Activated T-helper 2 cell treated with anti-CD3 and anti-CD28 coated beads, Interferon-gamma antibody, Interleukin-2, Interleukin-4, amounts not matched to agents 10 μg/mL and 5 μg/mL and 100 μg/mL, durations not matched to agents 14 hours and 24 hours and 36 hours (primary cell): Measurements from ENCODE around the gene STATH. TPM values are rescaled to one million over a fixed set of nuclear protein-coding genes. Genes with fewer than 3 reads are reported as not detected.
"Not testable (repeated sequence)": the region's sequence is repeated elsewhere in the genome, so short reads cannot be mapped to it uniquely, and the experiment has no call there.

Source experiments
- DNase-seq: peaks from one replicate; pipeline ENCODE4 v3.0.0; 2021; ENCODE audit warnings: low spot score
- H3K27ac Mint-ChIP-seq: one replicate; pipeline ENCODE4 v1.8.0; 2021; ENCODE audit warnings: mixed read lengths
- H3K27me3 Mint-ChIP-seq: one replicate; pipeline ENCODE4 v1.8.0; 2021; ENCODE audit warnings: low read depth, mixed read lengths
- H3K36me3 Mint-ChIP-seq: one replicate; pipeline ENCODE4 v1.8.0; 2021; ENCODE audit warnings: low read depth, mixed read lengths
- H3K4me1 Mint-ChIP-seq: one replicate; pipeline ENCODE4 v1.8.0; 2021; ENCODE audit warnings: low read depth, mixed read lengths
- H3K4me3 Mint-ChIP-seq: one replicate; pipeline ENCODE4 v1.8.0; 2021; ENCODE audit warnings: low read depth, mild to moderate bottlenecking, moderate library complexity, mixed read lengths
- H3K9me3 Mint-ChIP-seq: one replicate; pipeline ENCODE4 v1.8.0; 2021; ENCODE audit warnings: mixed read lengths
- intact Hi-C: fragments of 100-400 bp; cut with micrococcal nuclease; formaldehyde crosslinking; loops from one replicate; pipeline ENCODE4 v1.15.1; 2023
- total RNA-seq: library from RNA; stranded (reverse); gene quantifications from 2 replicates; pipeline ENCODE4 v1.2.3, GENCODE V29; 2022

STATH gene
- total RNA-seq, 1 donor from 2014 or later = not detected

- no peaks in the 10 kb centered on the region for H3K9me3 Mint-ChIP-seq
- H3K36me3 Mint-ChIP-seq = no peaks in the 10 kb centered on the region
- intact Hi-C loops = no loop called here
- peaks cover 1% of the 10 kb centered on the region for H3K27me3 Mint-ChIP-seq
- DNase-seq = no peak
- no peak overlapping the region for H3K4me3 Mint-ChIP-seq
- no peak overlapping the region for H3K27ac Mint-ChIP-seq
- H3K4me1 Mint-ChIP-seq = no peaks in the 10 kb centered on the region
These were observed 13.0 kb downstream of the STATH start for GRCh38 chr4:70008771-70009170.

- H3K27ac Mint-ChIP-seq, H3K4me1 Mint-ChIP-seq, H3K36me3 Mint-ChIP-seq, H3K9me3 Mint-ChIP-seq, H3K27me3 Mint-ChIP-seq, DNase-seq, H3K4me3 Mint-ChIP-seq, intact Hi-C loops: not testable (repeated sequence)
These were observed 23.2 kb downstream of the STATH start for GRCh38 chr4:70019006-70019405.

GRCh38 chr4:70023218-70023617 is 27.5 kb downstream of the STATH start:
- Mint-ChIP-seq H3K36me3 (no peaks in the 10 kb centered on the region), H3K27ac (no peak overlapping the region), H3K27me3 (no peaks in the 10 kb centered on the region), H3K4me1 (no peaks in the 10 kb centered on the region), H3K4me3 (no peak overlapping the region), H3K9me3 (no peaks in the 10 kb centered on the region)
- intact Hi-C loops = no loop called here
- DNase-seq = no peak

- H3K4me3 Mint-ChIP-seq = no peak overlapping the region
- no peaks in the 10 kb centered on the region for H3K36me3 Mint-ChIP-seq
- H3K27ac Mint-ChIP-seq = no peak overlapping the region
- no peaks in the 10 kb centered on the region for H3K27me3 Mint-ChIP-seq
- no peak for DNase-seq
- intact Hi-C loops = no loop called here
- no peaks in the 10 kb centered on the region for H3K4me1 Mint-ChIP-seq
- H3K9me3 Mint-ChIP-seq = no peaks in the 10 kb centered on the region
These were observed 31.2 kb downstream of the STATH start for GRCh38 chr4:70027011-70027410.

- H3K27ac Mint-ChIP-seq, DNase-seq, H3K36me3 Mint-ChIP-seq, H3K4me1 Mint-ChIP-seq, H3K4me3 Mint-ChIP-seq, H3K27me3 Mint-ChIP-seq, H3K9me3 Mint-ChIP-seq, intact Hi-C loops: not testable (repeated sequence)
These were observed 32.4 kb downstream of the STATH start, which contains the start of gene HTN3 for GRCh38 chr4:70028159-70028558. TSS of gene HTN3 (plus strand) at chr4:70028459. CDS start at chr4:70030741, 2,282 bp downstream.

GRCh38 chr4:70037559-70037958 is 41.8 kb downstream of the STATH start:
- intact Hi-C loops, H3K9me3 Mint-ChIP-seq, DNase-seq, H3K4me3 Mint-ChIP-seq, H3K4me1 Mint-ChIP-seq, H3K27ac Mint-ChIP-seq, H3K27me3 Mint-ChIP-seq, H3K36me3 Mint-ChIP-seq: not testable (repeated sequence)

GRCh38 chr4:70039928-70040327 is 44.2 kb downstream of the STATH start:
- H3K4me3 Mint-ChIP-seq, DNase-seq, H3K4me1 Mint-ChIP-seq, H3K36me3 Mint-ChIP-seq, H3K27me3 Mint-ChIP-seq, H3K27ac Mint-ChIP-seq, intact Hi-C loops, H3K9me3 Mint-ChIP-seq: not testable (repeated sequence)

GRCh38 chr4:70041652-70042286 is 46.0 kb downstream of the STATH start:
- Mint-ChIP-seq H3K27ac (no peak overlapping the region), H3K4me1 (no peaks in the 10 kb centered on the region), H3K4me3 (no peak overlapping the region), H3K27me3 (no peaks in the 10 kb centered on the region), H3K9me3 (peaks cover 7% of the 10 kb centered on the region), H3K36me3 (no peaks in the 10 kb centered on the region)
- intact Hi-C loops = no loop called here
- DNase-seq = no peak

GRCh38 chr4:70050138-70050537 is 54.4 kb downstream of the STATH start, which contains the start of gene HTN1:
TSS of gene HTN1 (plus strand) at chr4:70050438. CDS start at chr4:70053077, 2,639 bp downstream.
- H3K27me3 Mint-ChIP-seq, H3K4me1 Mint-ChIP-seq, H3K36me3 Mint-ChIP-seq, DNase-seq, H3K9me3 Mint-ChIP-seq, intact Hi-C loops, H3K4me3 Mint-ChIP-seq, H3K27ac Mint-ChIP-seq: not testable (repeated sequence)

Other genes with a start within 250 kb of the STATH start
- gene SULT1B1, start 235.3 kb upstream of the STATH start, total RNA-seq = 0.11 and 0.25 TPM in 2 replicates
- not detected in 2 replicates for gene SULT1E1, start 135.8 kb upstream of the STATH start, total RNA-seq
- not detected in 2 replicates for gene CSN1S1, start 64.9 kb upstream of the STATH start, total RNA-seq
- not detected in 2 replicates for gene CSN2, start 30.2 kb upstream of the STATH start, total RNA-seq
- not detected in 2 replicates for gene HTN3, start 32.5 kb downstream of the STATH start, total RNA-seq
- gene HTN1, start 54.5 kb downstream of the STATH start, total RNA-seq = not detected in 2 replicates
- not detected in 2 replicates for gene PRR27, start 158.3 kb downstream of the STATH start, total RNA-seq
- not detected in 2 replicates for gene ODAM, start 199.8 kb downstream of the STATH start, total RNA-seq
- gene FDCSP, start 230.2 kb downstream of the STATH start, total RNA-seq = not detected in 2 replicates
- gene CSN3, start 246.6 kb downstream of the STATH start, total RNA-seq = not detected in 2 replicates